H9 (cell line): ENCODE results near the gene PDE2A. TPM values are rescaled to one million over a fixed set of nuclear protein-coding genes. Genes with fewer than 3 reads are reported as not detected.

Experiments
- DNase-seq: peaks from one replicate; pipeline ENCODE4 v3.0.0-alpha.2; 2017
- H2AFZ ChIP-seq: one replicate; pipeline ENCODE4 v1.6.1; 2013; ENCODE audit warnings: mild to moderate bottlenecking, low read length, control low read depth, moderate library complexity
- H2AK5ac ChIP-seq: 2 replicates; pipeline ENCODE4 v1.6.1; 2013; ENCODE audit warnings: low read length, control low read depth, mixed read lengths; ENCODE audit not compliant: insufficient read length
- H2BK120ac ChIP-seq: one replicate; pipeline ENCODE4 v1.6.1; 2013; ENCODE audit warnings: low read depth, mild to moderate bottlenecking, low read length, control low read depth, inconsistent platforms; ENCODE audit not compliant: poor library complexity, severe bottlenecking
- H2BK12ac ChIP-seq: 2 replicates; pipeline ENCODE4 v1.6.1; 2013; ENCODE audit warnings: low read length, control low read depth, mixed read lengths, low read depth; ENCODE audit not compliant: insufficient read length
- H2BK15ac ChIP-seq: 2 replicates; pipeline ENCODE4 v1.6.1; 2013; ENCODE audit warnings: low read depth, low read length, control low read depth
- H2BK20ac ChIP-seq: one replicate; pipeline ENCODE4 v1.6.1; 2013; ENCODE audit warnings: low read depth, mild to moderate bottlenecking, low read length, control low read depth, inconsistent platforms; ENCODE audit not compliant: poor library complexity, severe bottlenecking
- H2BK5ac ChIP-seq: 2 replicates; pipeline ENCODE4 v1.6.1; 2013; ENCODE audit warnings: low read length, control low read depth, mixed read lengths; ENCODE audit not compliant: insufficient read length
- H3K14ac ChIP-seq: 2 replicates; pipeline ENCODE4 v1.6.1; 2013; ENCODE audit warnings: low read length, control low read depth; ENCODE audit not compliant: insufficient read depth
- H3K18ac ChIP-seq: 2 replicates; pipeline ENCODE4 v1.6.1; 2013; ENCODE audit warnings: low read depth, mild to moderate bottlenecking, mixed read lengths, low read length, control low read depth; ENCODE audit not compliant: insufficient read length
- H3K23ac ChIP-seq: 2 replicates; pipeline ENCODE4 v1.6.1; 2013; ENCODE audit warnings: low read length, control low read depth, mixed read lengths, low read depth; ENCODE audit not compliant: insufficient read length
- H3K23me2 ChIP-seq: 2 replicates; pipeline ENCODE4 v1.6.1; 2013; ENCODE audit warnings: low read depth, mild to moderate bottlenecking, mixed read lengths, low read length, control low read depth; ENCODE audit not compliant: insufficient read length, poor library complexity, severe bottlenecking
- H3K27ac ChIP-seq: 2 replicates; pipeline ENCODE4 v1.5.1; 2013; ENCODE audit warnings: low read length, control low read depth, mixed read lengths, low read depth; ENCODE audit not compliant: insufficient read length
- H3K27me3 ChIP-seq: 2 replicates; pipeline ENCODE4 v1.6.1; 2013; ENCODE audit warnings: low read length, control low read depth, inconsistent platforms; ENCODE audit not compliant: insufficient read depth
- H3K4ac ChIP-seq: 2 replicates; pipeline ENCODE4 v1.6.1; 2013; ENCODE audit warnings: low read depth, mild to moderate bottlenecking, control low read depth, inconsistent platforms, low read length, moderate library complexity
- H3K4me1 ChIP-seq: 2 replicates; pipeline ENCODE4 v1.6.1; 2013; ENCODE audit warnings: low read length, control low read depth, inconsistent platforms; ENCODE audit not compliant: insufficient read depth
- H3K4me2 ChIP-seq: 2 replicates; pipeline ENCODE4 v1.6.1; 2013; ENCODE audit warnings: low read length, control low read depth, mixed read lengths; ENCODE audit not compliant: insufficient read length, insufficient read depth
- H3K56ac ChIP-seq: 2 replicates; pipeline ENCODE4 v1.6.1; 2013; ENCODE audit warnings: low read depth, mild to moderate bottlenecking, mixed read lengths, low read length, control low read depth; ENCODE audit not compliant: insufficient read length
- H3K79me1 ChIP-seq: 2 replicates; pipeline ENCODE4 v1.6.1; 2013; ENCODE audit warnings: low read depth, mild to moderate bottlenecking, moderate library complexity, low read length, control low read depth, inconsistent platforms; ENCODE audit not compliant: insufficient read depth, poor library complexity, severe bottlenecking
- H3K79me2 ChIP-seq: 2 replicates; pipeline ENCODE4 v1.6.1; 2013; ENCODE audit warnings: low read length, control low read depth, inconsistent platforms; ENCODE audit not compliant: insufficient read depth
- H3K9ac ChIP-seq: 2 replicates; pipeline ENCODE4 v1.6.1; 2013; ENCODE audit warnings: low read length, control low read depth, mixed read lengths; ENCODE audit not compliant: insufficient read length; ENCODE audit errors: extremely low read depth
- H3K9me3 ChIP-seq: one replicate; pipeline ENCODE4 v1.6.1; 2013; ENCODE audit warnings: low read depth, low read length, inconsistent platforms; ENCODE audit not compliant: control insufficient read depth
- H3T11ph ChIP-seq: one replicate; pipeline ENCODE4 v1.6.1; 2013; ENCODE audit warnings: mild to moderate bottlenecking, low read length, control low read depth, inconsistent platforms
- H4K20me1 ChIP-seq: one replicate; pipeline ENCODE4 v1.6.1; 2013; ENCODE audit not compliant: control insufficient read depth, insufficient read length, insufficient read depth
- H4K5ac ChIP-seq: 2 replicates; pipeline ENCODE4 v1.6.1; 2013; ENCODE audit warnings: low read depth, mild to moderate bottlenecking, mixed read lengths, low read length, control low read depth; ENCODE audit not compliant: insufficient read length
- H4K8ac ChIP-seq: replicated peaks from 2 replicates; pipeline ENCODE4 v1.6.1; 2013; ENCODE audit warnings: low read length, control low read depth, mixed read lengths, low read depth; ENCODE audit not compliant: insufficient read length
- H4K91ac ChIP-seq: 2 replicates; pipeline ENCODE4 v1.6.1; 2013; ENCODE audit warnings: low read depth, mild to moderate bottlenecking, moderate library complexity, mixed read lengths, low read length, control low read depth; ENCODE audit not compliant: insufficient read length
- H3K27ac Mint-ChIP-seq, 3 experiments: 2 replicates in 2 of 3; 3 replicates in 1 of 3; pipeline ENCODE4 v1.8.0; 2020 to 2021; ENCODE audit warnings: mixed read lengths in 3 of 3, mild to moderate bottlenecking in 1 of 3, moderate library complexity in 1 of 3
- H3K27me3 Mint-ChIP-seq: 2 replicates; pipeline ENCODE4 v1.8.0; 2021; ENCODE audit warnings: low read depth, mild to moderate bottlenecking, moderate library complexity, mixed read lengths
- H3K36me3 Mint-ChIP-seq, 3 experiments: 2 replicates in 2 of 3; 3 replicates in 1 of 3; pipeline ENCODE4 v1.8.0; 2020 to 2021; ENCODE audit warnings: low read depth in 3 of 3, mixed read lengths in 3 of 3; ENCODE audit not compliant: insufficient read depth in 1 of 3
- H3K4me1 Mint-ChIP-seq, 2 experiments: 2 replicates each; pipeline ENCODE4 v1.8.0; 2020; ENCODE audit warnings: mixed read lengths in 2 of 2
- H3K4me3 Mint-ChIP-seq, 2 experiments: 2 replicates in 1 of 2; 3 replicates in 1 of 2; pipeline ENCODE4 v1.8.0; 2020 to 2021; ENCODE audit warnings: mild to moderate bottlenecking in 2 of 2, mixed read lengths in 2 of 2, moderate library complexity in 1 of 2
- H3K9me3 Mint-ChIP-seq, 2 experiments: 2 replicates in 1 of 2; 3 replicates in 1 of 2; pipeline ENCODE4 v1.8.0; 2020; ENCODE audit warnings: mild to moderate bottlenecking in 2 of 2, mixed read lengths in 2 of 2, moderate library complexity in 1 of 2
- CTCF ChIP-seq: fragments of 200-600 bp; sonication (generic); conservative IDR thresholded peaks from 3 replicates; pipeline ENCODE4 v1.8.0; 2021; ENCODE audit warnings: antibody characterized with exemption, mild to moderate bottlenecking
- WGBS: extraction: QIAGEN DNeasy Blood & Tissue Kit; methylation state at CpG from one replicate; pipeline ENCODE4 v1.1.7; 2013; ENCODE audit warnings: missing lambda C conversion rate, low lambda C conversion rate, mixed read lengths; ENCODE audit not compliant: insufficient read length; ENCODE audit errors: extremely low coverage; 5-methylcytosine and 5-hydroxymethylcytosine counted together
- total RNA-seq: library from RNA; stranded (reverse); gene quantifications from 2 replicates; pipeline ENCODE4 v1.2.1, GENCODE V29; 2021

Gene PDE2A
- total RNA-seq, 1 experiment from 2014 or later = 3.4 TPM

GRCh38 chr11:72625691-72626413 is 48.4 kb downstream of the PDE2A start:
- no peak overlapping the region for H3K23ac ChIP-seq
- H2AFZ ChIP-seq = no peak overlapping the region
- no peak overlapping the region for H2AK5ac ChIP-seq
- no CpG with 5 or more reads among the region's 20 CpGs for WGBS
- no peak overlapping the region for H2BK20ac ChIP-seq
- no peak overlapping the region for H4K5ac ChIP-seq
- H3K27me3 ChIP-seq = no peaks in the 10 kb centered on the region
- Mint-ChIP-seq H3K9me3 (no peaks in the 10 kb centered on the region), H3K27me3 (peaks cover 33% of the 10 kb centered on the region), H3K36me3 (no peaks in the 10 kb centered on the region; a peak in 2 of 7 replicates), H3K4me1 (peaks cover 0 to 18% of the 10 kb centered on the region in 2 experiments; a peak in 2 of 4 replicates), H3K4me3 (no peak overlapping the region), H3K27ac (no peak overlapping the region)
- H2BK120ac ChIP-seq = no peak overlapping the region
- no peak overlapping the region for H3K56ac ChIP-seq
- no peak overlapping the region for H4K8ac ChIP-seq
- no peak overlapping the region for H3K14ac ChIP-seq
- DNase-seq = no peak
- H3K79me1 ChIP-seq = no peaks in the 10 kb centered on the region
- H3K27ac ChIP-seq = no peak overlapping the region
- H3K9me3 ChIP-seq = no peaks in the 10 kb centered on the region
- H2BK5ac ChIP-seq = no peak overlapping the region
- no peaks in the 10 kb centered on the region for H3K4me1 ChIP-seq
- no peak overlapping the region for H4K91ac ChIP-seq
- H3K79me2 ChIP-seq = no peaks in the 10 kb centered on the region
- no peak overlapping the region for H3K18ac ChIP-seq
- H3K23me2 ChIP-seq = no peaks in the 10 kb centered on the region
- H2BK15ac ChIP-seq = no peak overlapping the region
- H3K9ac ChIP-seq = no peak overlapping the region
- H4K20me1 ChIP-seq = no peaks in the 10 kb centered on the region
- H2BK12ac ChIP-seq = no peak overlapping the region
- H3T11ph ChIP-seq = no peak overlapping the region
- H3K4ac ChIP-seq = no peak overlapping the region
- no peak overlapping the region for H3K4me2 ChIP-seq
- TF ChIP-seq CTCF = no peak
